Endothelial cell of umbilical vein (primary cell): Measurements from ENCODE around the gene NR1D2. TPM values are rescaled to one million over a fixed set of nuclear protein-coding genes. Genes with fewer than 3 reads are reported as not detected.

Source experiments
- BruUV-seq: library from RNA; stranded (reverse); fragments of 400-500 nt; replicated peaks from 2 replicates; lab custom pipeline; 2021; lab: Mats Ljungman, UMichigan
- CTCF ChIA-PET: fragments of 300-600, 350-600 bp; sonication (Branson Sonifier 250); formaldehyde crosslinking; loops from one replicate; lab custom pipeline; 2021; ENCODE audit warnings: antibody characterized with exemption, inconsistent platforms; lab: Charles Lee
- POLR2A ChIA-PET: fragments of 300-600, 350-600 bp; sonication (Branson Sonifier 250); formaldehyde crosslinking; loops from one replicate; lab custom pipeline; 2021; ENCODE audit warnings: antibody characterized with exemption, inconsistent platforms; lab: Charles Lee
- DNase-seq: peaks from one replicate; pipeline ENCODE4 v3.0.0-alpha.2; 2011; ENCODE audit warnings: low read depth, low spot score
- FAIRE-seq: peaks from 2 replicates; lab custom pipeline; 2011; peaks lifted over from hg19 to GRCh38; lab: Jason Lieb, UNC
- H2AFZ ChIP-seq: 2 replicates; pipeline ENCODE4 v1.6.0; 2012; ENCODE audit warnings: low read depth, low read length, control low read depth, inconsistent platforms
- H3K27ac ChIP-seq: 2 replicates; pipeline ENCODE4 v1.5.1; 2011; ENCODE audit warnings: low read depth, mild to moderate bottlenecking, control low read depth, low read length, moderate library complexity; ENCODE audit not compliant: insufficient read depth
- H3K27me3 ChIP-seq, 2 experiments: 2 replicates each; pipeline versions ENCODE4 v1.6.0 to v1.6.1; 2011; ENCODE audit warnings: low read length in 2 of 2, mixed read lengths in 1 of 2; ENCODE audit not compliant: control insufficient read depth in 2 of 2, insufficient read depth in 2 of 2
- H3K36me3 ChIP-seq, 2 experiments: 2 replicates in 1 of 2; 3 replicates in 1 of 2; pipeline ENCODE4 v1.5.1; 2011; ENCODE audit warnings: low read length in 2 of 2, mild to moderate bottlenecking in 1 of 2, moderate library complexity in 1 of 2; ENCODE audit not compliant: control insufficient read depth in 2 of 2, insufficient read depth in 2 of 2; ENCODE audit errors: extremely low read depth in 1 of 2
- H3K4me1 ChIP-seq: 3 replicates; pipeline ENCODE4 v1.5.1; 2011; ENCODE audit warnings: mild to moderate bottlenecking, low read length; ENCODE audit not compliant: control insufficient read depth, insufficient read depth; ENCODE audit errors: extremely low read depth
- H3K4me2 ChIP-seq: 2 replicates; pipeline ENCODE4 v1.6.1; 2011; ENCODE audit warnings: low read length, control low read depth, mixed read lengths; ENCODE audit not compliant: insufficient read depth
- H3K4me3 ChIP-seq, 3 experiments: fragments of 200-600 bp in 1 of 3; sonication (generic), shearing (Covaris generic) in 1 of 3; replicated peaks in 1 of 3; 2 replicates each; pipeline ENCODE4 v1.5.1; 2011 to 2016; ENCODE audit warnings: control low read depth in 3 of 3, low read length in 3 of 3, mild to moderate bottlenecking in 2 of 3, inconsistent platforms in 1 of 3, low read depth in 1 of 3, moderate library complexity in 1 of 3; ENCODE audit not compliant: insufficient read depth in 1 of 3
- H3K79me2 ChIP-seq: 2 replicates; pipeline ENCODE4 v1.6.0; 2012; ENCODE audit warnings: low read length, inconsistent platforms; ENCODE audit not compliant: control insufficient read depth, insufficient read depth
- H3K9ac ChIP-seq: replicated peaks from 2 replicates; pipeline ENCODE3; 2011; ENCODE audit warnings: low read length, control low read depth; ENCODE audit not compliant: insufficient read depth; ENCODE audit errors: extremely low read depth
- H3K9me1 ChIP-seq: replicated peaks from 3 replicates; pipeline ENCODE4 v1.6.0; 2011; ENCODE audit warnings: mild to moderate bottlenecking, low read length; ENCODE audit not compliant: control insufficient read depth, insufficient read depth; ENCODE audit errors: extremely low read depth
- H3K9me3 ChIP-seq: replicated peaks from 2 replicates; pipeline ENCODE4 v1.5.1; 2012; ENCODE audit warnings: low read length, inconsistent platforms; ENCODE audit not compliant: control insufficient read depth, insufficient read depth
- H4K20me1 ChIP-seq: replicated peaks from 2 replicates; pipeline ENCODE3; 2011; ENCODE audit warnings: mild to moderate bottlenecking, low read length; ENCODE audit not compliant: control insufficient read depth, insufficient read depth; ENCODE audit errors: extremely low read depth
- CTCF ChIP-seq, 2 donors: IDR thresholded peaks; 1 replicate in 1 of 2; 2 replicates in 1 of 2; pipeline ENCODE4 v1.5.1; 2011; ENCODE audit warnings: low read length in 2 of 2, mild to moderate bottlenecking in 2 of 2, moderate library complexity in 2 of 2, control low read depth in 1 of 2, inconsistent platforms in 1 of 2, low read depth in 1 of 2; ENCODE audit not compliant: insufficient read depth in 1 of 2; ENCODE audit errors: extremely low read depth in 1 of 2
- EZH2 ChIP-seq: IDR thresholded peaks from 2 replicates; pipeline ENCODE4 v1.6.1; 2012; ENCODE audit warnings: borderline replicate concordance, low read depth, mild to moderate bottlenecking, moderate library complexity, low read length, inconsistent platforms; ENCODE audit not compliant: severe bottlenecking
- FOS ChIP-seq: IDR thresholded peaks from 2 replicates; pipeline ENCODE4 v1.6.1; 2011; ENCODE audit warnings: mild to moderate bottlenecking, low read length, moderate library complexity, borderline replicate concordance; ENCODE audit not compliant: insufficient read depth
- GATA2 ChIP-seq: IDR thresholded peaks from 2 replicates; pipeline ENCODE4 v1.7.0; 2011; ENCODE audit warnings: low read depth, mild to moderate bottlenecking, moderate library complexity, mixed read lengths, low read length; ENCODE audit not compliant: insufficient read length, insufficient read depth
- JUN ChIP-seq: IDR thresholded peaks from 2 replicates; pipeline ENCODE4 v1.6.1; 2011; ENCODE audit warnings: borderline replicate concordance, low read depth; ENCODE audit not compliant: insufficient read length, insufficient read depth
- MAX ChIP-seq: IDR thresholded peaks from 2 replicates; pipeline ENCODE4 v1.6.1; 2011; ENCODE audit not compliant: insufficient read depth, insufficient read length
- MYC ChIP-seq: IDR thresholded peaks from one replicate; pipeline ENCODE4 v1.6.1; 2011; ENCODE audit warnings: mild to moderate bottlenecking, low read depth, low read length
- POLR2A ChIP-seq: IDR thresholded peaks from 2 replicates; pipeline ENCODE4 v1.6.1; 2012; ENCODE audit warnings: low read depth, mild to moderate bottlenecking, control low read depth, low read length
- POLR2AphosphoS5 ChIP-seq: IDR thresholded peaks from 2 replicates; pipeline ENCODE4 v1.6.1; 2012; ENCODE audit warnings: low read depth, mild to moderate bottlenecking, control low read depth, low read length, moderate library complexity; ENCODE audit not compliant: insufficient read depth
- dilution Hi-C: fragments of 300-500 bp; cut with MboI; formaldehyde crosslinking; loops from one replicate; pipeline ENCODE4 v1.15.0; 2019; ENCODE audit warnings: low sequenced_read_pairs; ENCODE audit not compliant: extremely low pct_ligation_motif_present
- intact Hi-C: fragments of 100-400 bp; cut with micrococcal nuclease; formaldehyde crosslinking; loops from one replicate; pipeline ENCODE4 v1.10.0; 2022
- polyA plus RNA-seq, 4 experiments: library from polyadenylated mRNA; depleted of rRNA in 3 of 4; stranded (reverse) in 3 of 4; unstranded in 1 of 4; fragments of >200 nt; gene quantifications; 2 replicates each; pipeline versions ENCODE4 v1.2.1 to v1.2.3, GENCODE V29; 2011 to 2012; ENCODE audit warnings: missing spikeins in 1 of 4
- total RNA-seq: library from RNA; stranded (reverse); gene quantifications from 2 replicates; pipeline ENCODE4 v1.2.3, GENCODE V29; 2021

NR1D2 gene
- total and polyA plus RNA-seq, 2 donors (not counting 3 experiments of a cell fraction or from before 2014, with no cell fraction given), result 4.3 to 14.6 TPM

- Histone ChIP-seq H3K27ac (no peak overlapping the region), H3K79me2 (peaks cover 23% of the 10 kb centered on the region), H3K9me3 (no peaks in the 10 kb centered on the region), H3K4me2 (peak overlapping the region; percentile 91), H3K4me3 (peak overlapping the region in 1 of 3 experiments; percentile 73), H3K4me1 (peaks cover 17% of the 10 kb centered on the region), H3K27me3 (no peaks in the 10 kb centered on the region), H3K9ac (no peak overlapping the region), H4K20me1 (peaks cover 7% of the 10 kb centered on the region), H2AFZ (no peak overlapping the region), H3K9me1 (no peaks in the 10 kb centered on the region), H3K36me3 (peaks cover 9 to 11% of the 10 kb centered on the region in 2 experiments)
- FAIRE-seq, result no peak
- no TSS peak for BruUV-seq
- peak; percentile 15 for DNase-seq
- CTCF ChIA-PET, result interaction anchor here (1.3 to 2.1 kb wide), 3 partner anchors 14 to 82 kb away, joined by 3 to 13 read pairs (median 3); no protein-coding TSS in a partner anchor
- dilution Hi-C loops, result no loop called here
- intact Hi-C loops, result loop anchor here (2.0 kb wide), 2 partner anchors 41 to 77 kb away; no protein-coding TSS in a partner anchor
- TF ChIP-seq MYC (no peak), MAX (no peak), FOS (no peak), CTCF (IDR thresholded peaks at IDR 0.05; ENCODE audit: extremely low read depth in 1 of 2, insufficient read depth in 1 of 2, low read depth in 1 of 2, low read length in 2 of 2) (no peak), POLR2A (no peak), GATA2 (no peak), POLR2AphosphoS5 (no peak), EZH2 (no peak), JUN (no peak)
- POLR2A ChIA-PET, result interaction anchor here (1.3 kb wide), 1 partner anchor 11 kb away, joined by 3 read pairs; no protein-coding TSS in a partner anchor
These were observed 29.5 kb upstream of the NR1D2 start for GRCh38 chr3:23915537-23916108.
